ENCODE data around the gene CDC42BPA. TPM values are rescaled to one million over a fixed set of nuclear protein-coding genes. Genes with fewer than 3 reads are reported as not detected.

The CDC42BPA gene
- total RNA-seq, 4 donors from 2014 or later: 16.8 to 26.9 (median 22.5) TPM

- WGBS, 2 donors: 90 to 92% methylated on average over 18 of the region's 18 CpGs
- intact Hi-C loops (cut with DNase I; ENCODE audit: low total_unique reads): no loop called here
- DNase-seq (ENCODE audit: low spot score in 2 of 2): no peak
- TF ChIP-seq POLR2A (IDR thresholded peaks at IDR 0.05): no peak
- TF ChIP-seq, protein P1, sequence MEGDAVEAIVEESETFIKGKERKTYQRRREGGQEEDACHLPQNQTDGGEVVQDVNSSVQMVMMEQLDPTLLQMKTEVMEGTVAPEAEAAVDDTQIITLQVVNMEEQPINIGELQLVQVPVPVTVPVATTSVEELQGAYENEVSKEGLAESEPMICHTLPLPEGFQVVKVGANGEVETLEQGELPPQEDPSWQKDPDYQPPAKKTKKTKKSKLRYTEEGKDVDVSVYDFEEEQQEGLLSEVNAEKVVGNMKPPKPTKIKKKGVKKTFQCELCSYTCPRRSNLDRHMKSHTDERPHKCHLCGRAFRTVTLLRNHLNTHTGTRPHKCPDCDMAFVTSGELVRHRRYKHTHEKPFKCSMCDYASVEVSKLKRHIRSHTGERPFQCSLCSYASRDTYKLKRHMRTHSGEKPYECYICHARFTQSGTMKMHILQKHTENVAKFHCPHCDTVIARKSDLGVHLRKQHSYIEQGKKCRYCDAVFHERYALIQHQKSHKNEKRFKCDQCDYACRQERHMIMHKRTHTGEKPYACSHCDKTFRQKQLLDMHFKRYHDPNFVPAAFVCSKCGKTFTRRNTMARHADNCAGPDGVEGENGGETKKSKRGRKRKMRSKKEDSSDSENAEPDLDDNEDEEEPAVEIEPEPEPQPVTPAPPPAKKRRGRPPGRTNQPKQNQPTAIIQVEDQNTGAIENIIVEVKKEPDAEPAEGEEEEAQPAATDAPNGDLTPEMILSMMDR (IDR thresholded peaks at IDR 0.05): no peak
- H3K4me3 ChIP-seq (ENCODE audit: low read depth, poor library complexity, severe bottlenecking): no peak overlapping the region
Measured at GRCh38 chr1:226994586-226995364, 323.5 kb downstream of the CDC42BPA start.

DNA sequence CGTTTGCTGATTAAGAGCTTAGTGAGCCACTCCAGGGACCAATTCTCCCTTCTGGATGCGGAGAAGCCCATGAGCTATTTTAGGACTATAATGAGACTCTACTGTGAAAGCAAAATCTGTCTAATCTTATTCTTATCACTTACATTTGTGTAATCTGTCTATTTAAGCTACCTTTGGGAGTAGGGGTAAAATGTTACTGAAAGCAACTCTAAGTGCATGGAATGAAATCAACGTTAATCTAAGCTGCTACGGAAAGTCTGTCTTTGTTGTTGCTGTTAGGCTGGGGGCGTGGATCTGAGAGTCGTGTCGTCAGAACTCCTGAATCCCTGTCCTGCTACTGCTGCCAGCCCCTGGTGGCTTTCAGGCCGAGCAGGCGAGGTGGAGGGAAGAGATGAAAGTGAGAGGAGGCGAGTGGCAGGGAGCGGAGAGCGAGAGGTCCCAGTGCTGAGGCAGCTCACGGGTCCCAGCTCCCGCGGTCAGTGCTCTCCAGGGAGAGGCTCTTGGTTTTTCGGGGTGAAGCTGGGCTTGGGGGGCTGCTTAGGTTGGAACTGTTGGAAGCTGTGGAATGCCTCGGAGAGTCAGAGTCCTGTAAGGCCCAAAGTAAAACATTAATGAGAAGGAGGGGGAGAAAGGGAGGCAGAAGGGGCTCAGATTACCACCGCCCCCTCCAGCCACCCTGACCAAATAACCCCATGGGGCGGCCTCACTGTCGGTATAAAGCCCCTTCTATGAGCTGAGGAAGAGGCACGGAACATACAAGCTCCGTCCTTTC lies 324.3 kb downstream of the CDC42BPA start:
- no peak for DNase-seq (ENCODE audit: low spot score in 2 of 2)
- intact Hi-C loops (cut with DNase I; ENCODE audit: low total_unique reads): no loop called here
- TF ChIP-seq, protein P1 (IDR thresholded peaks at IDR 0.05): no peak
- TF ChIP-seq POLR2A (IDR thresholded peaks at IDR 0.05): no peak
- WGBS, 2 donors: 78 to 79% methylated on average over 22 of the region's 22 CpGs
- H3K4me3 ChIP-seq (ENCODE audit: low read depth, poor library complexity, severe bottlenecking): no peak overlapping the region

DNA sequence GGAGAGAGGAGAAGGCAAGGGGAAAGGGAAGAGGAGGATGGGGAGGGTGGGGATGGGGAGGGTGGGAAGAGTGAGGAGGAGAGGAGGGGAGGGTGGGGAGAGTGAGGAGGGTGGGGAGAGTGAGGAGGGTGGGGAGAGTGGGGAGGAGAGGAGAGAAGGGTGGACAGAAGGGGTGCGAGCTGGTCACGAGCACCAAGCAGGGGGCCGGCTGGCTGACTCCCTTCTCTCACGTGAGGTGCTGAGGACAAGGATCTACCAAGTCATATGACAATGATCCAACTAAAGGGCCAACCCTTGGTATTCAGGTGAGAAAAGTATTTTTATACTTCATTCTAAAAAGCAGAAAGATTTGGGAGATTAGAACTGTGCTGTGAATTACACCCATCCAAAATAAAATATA lies 326.4 kb downstream of the CDC42BPA start:
- no peak for DNase-seq (ENCODE audit: low spot score in 2 of 2)
- H3K4me3 ChIP-seq (ENCODE audit: low read depth, poor library complexity, severe bottlenecking): no peak overlapping the region
- intact Hi-C loops (cut with DNase I; ENCODE audit: low total_unique reads): no loop called here
- 92 to 96% methylated on average over 4 of the region's 4 CpGs for WGBS, 2 donors
- TF ChIP-seq POLR2A (IDR thresholded peaks at IDR 0.05): no peak
- TF ChIP-seq, protein P1 (IDR thresholded peaks at IDR 0.05): no peak

GRCh38 chr1:226990133-226990716 lies 328.1 kb downstream of the CDC42BPA start:
- no peak overlapping the region for H3K4me3 ChIP-seq (ENCODE audit: low read depth, poor library complexity, severe bottlenecking)
- TF ChIP-seq POLR2A (IDR thresholded peaks at IDR 0.05): no peak
- TF ChIP-seq, protein P1 (IDR thresholded peaks at IDR 0.05): no peak
- intact Hi-C loops (cut with DNase I; ENCODE audit: low total_unique reads): no loop called here
- no peak for DNase-seq (ENCODE audit: low spot score in 2 of 2)
- 87 to 89% methylated on average over 10 of the region's 10 CpGs for WGBS, 2 donors

GRCh38 chr1:226989085-226989920 lies 329.0 kb downstream of the CDC42BPA start:
- DNase-seq (ENCODE audit: low spot score in 2 of 2): no peak
- no peak overlapping the region for H3K4me3 ChIP-seq (ENCODE audit: low read depth, poor library complexity, severe bottlenecking)
- 78 to 79% methylated on average over 12 of the region's 12 CpGs for WGBS, 2 donors
- TF ChIP-seq, protein P1 (IDR thresholded peaks at IDR 0.05): no peak
- no peak for TF ChIP-seq POLR2A (IDR thresholded peaks at IDR 0.05)
- intact Hi-C loops (cut with DNase I; ENCODE audit: low total_unique reads): no loop called here

Measured in lower leg skin (tissue), 4 donors.